GM21390 (cell line): ENCODE results near the gene GASK1A.

Source experiments
- ATAC-seq: cut with Tn5 transposase; IDR thresholded peaks from one replicate; pipeline ENCODE4 v1.9.1; 2021; ENCODE audit not compliant: unreplicated experiment

GASK1A gene

GRCh38 chr3:42982645-42983412 lies 3.7 kb downstream of the GASK1A start:
- ATAC-seq: no peak

DNA sequence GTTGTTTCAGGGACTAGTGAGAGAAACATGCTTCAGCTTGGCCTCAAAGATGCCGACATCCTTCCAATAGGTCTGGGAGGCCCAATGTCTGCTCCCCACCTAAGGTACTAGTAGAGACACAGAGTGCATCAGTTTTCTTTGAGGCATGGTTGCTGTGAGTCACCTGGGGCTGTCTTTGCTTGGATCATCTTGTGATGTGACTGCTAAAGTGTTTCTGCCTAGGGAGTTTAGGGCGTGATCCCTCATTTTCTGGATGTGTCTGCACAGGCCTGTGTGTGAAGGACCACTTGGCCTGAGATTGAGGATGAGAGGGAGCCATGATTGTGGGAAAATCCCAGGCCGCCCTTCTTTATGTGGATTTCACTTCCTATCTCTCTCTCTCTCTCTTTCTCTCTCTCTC lies 4.8 kb downstream of the GASK1A start:
- no peak for ATAC-seq

GRCh38 chr3:42984701-42985100 lies 5.6 kb downstream of the GASK1A start:
- ATAC-seq: no peak

DNA sequence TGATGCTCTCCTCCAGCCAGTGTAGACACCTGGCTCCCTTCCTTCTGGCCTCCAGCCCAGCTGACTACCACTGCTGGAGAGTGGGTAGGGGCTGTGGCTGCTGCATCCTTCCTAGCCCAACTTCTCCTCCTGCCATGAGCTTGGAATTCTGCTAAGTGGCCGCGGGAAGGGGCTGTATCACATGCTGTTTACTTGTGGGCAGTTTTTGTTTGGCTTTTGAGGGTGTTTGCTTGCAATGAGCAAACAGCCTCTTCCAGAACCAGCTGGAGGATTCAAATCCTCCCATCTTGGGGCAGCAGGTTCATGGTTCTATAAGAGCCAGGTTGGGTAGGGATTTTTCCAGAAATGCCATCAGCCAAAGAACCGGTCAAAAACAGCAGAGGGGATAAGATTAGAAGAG lies 9.0 kb downstream of the GASK1A start:
- no peak for ATAC-seq

- ATAC-seq: no peak
Observed at GRCh38 chr3:42988566-42988965, 9.5 kb downstream of the GASK1A start.

DNA sequence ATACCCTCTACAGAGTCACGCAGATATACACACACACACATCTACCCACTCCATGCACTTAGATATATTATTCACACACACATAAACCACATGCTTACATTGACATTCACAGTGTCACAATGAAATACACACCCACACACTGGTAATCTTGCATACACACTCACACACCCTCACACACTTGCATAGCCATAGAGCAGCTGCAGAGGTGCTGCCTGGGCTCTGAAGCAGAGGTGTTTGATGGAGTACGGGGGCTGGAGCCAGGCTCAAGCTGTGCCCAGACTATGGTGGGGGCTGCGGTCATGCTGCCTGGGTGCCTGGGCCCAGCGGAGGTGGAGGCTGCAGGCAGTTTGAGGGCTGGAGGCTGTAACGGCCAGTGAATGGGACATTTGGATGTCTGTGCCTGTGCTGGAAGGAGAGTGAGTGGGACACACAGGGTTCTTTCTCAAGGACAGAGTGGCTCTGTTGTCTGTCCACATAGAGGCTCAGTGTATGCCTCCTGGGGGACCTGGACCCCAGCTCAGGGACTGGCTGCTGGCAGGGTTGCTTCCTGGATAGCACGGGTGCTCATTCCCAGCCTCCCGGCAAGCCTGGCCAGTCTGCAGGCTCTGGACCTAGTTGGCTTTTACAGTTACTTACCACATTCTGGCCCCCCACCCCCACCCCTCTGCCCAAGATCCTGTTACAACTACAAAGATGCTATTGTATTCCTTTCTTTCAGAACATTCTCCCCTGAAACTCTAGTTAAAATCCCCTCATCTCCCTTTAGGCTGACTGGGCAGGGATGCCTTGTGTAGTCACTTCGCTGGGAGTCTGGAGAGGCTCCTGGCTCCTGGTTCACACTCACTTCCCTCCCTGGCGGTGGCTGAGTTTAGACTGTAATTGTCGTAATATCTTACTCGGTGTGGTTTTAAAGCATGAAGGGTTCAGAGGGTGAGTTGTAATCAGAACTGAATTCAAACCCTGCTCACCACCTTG lies 12.5 kb downstream of the GASK1A start:
- no peak for ATAC-seq

DNA sequence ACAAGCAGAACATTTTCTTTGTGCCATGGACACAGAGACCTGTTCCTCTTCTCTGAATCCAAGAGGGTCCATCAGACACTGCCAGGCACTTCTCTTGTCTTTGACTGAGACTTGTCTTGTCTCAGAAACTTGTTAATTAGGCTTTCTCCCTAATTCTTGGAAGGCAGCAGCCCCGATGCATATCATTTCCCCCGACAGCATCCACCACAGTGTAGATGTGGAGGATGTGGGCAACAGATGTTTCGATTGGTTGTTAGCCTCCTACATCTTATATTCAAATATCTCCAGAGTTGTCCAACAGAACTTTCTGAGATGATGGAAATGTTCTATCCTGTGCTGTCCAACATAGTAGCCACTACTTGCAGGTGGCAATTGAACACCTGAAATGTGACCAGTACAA lies 15.5 kb downstream of the GASK1A start:
- ATAC-seq: no peak

DNA sequence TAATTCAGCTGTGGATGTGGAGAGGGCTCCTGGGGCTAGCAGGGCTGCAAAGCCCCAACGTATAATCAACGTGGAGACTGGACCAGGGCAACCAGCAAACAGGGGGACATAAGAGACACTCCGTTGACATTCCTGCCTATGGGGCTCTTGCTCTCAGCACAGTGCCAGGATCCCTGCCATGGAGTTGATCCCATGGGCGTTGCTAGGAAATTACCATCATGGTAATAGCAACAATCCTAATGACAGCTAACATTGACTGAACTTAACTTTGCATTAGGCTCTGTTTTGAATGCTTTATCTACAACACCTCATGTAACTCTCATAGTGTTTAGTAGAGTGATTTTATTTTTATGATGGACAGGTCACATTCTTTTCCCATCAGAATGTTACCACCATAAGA lies 16.9 kb downstream of the GASK1A start:
- no peak for ATAC-seq

DNA sequence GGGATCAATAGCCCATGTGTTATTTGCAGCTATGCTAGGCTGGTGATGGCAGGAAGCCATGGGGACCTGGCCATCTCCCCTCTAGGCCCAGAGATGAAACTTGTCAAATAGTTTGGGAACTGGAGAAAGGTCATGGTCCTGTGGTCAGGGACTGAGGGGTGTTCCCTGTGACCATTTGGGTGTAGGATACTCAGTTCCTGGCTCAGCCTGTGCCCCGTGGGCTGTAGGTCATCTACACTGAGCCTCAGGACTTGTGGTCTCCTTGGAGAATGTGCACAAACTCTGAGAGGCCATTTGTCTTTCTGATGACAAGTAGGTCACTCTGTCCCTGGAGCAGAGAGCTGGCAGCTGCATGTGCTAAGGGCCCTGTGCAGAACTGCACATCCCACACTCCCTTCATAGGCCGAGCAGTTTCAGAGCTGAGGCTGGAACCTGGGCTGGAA lies 17.5 kb downstream of the GASK1A start:
- ATAC-seq: no peak

DNA sequence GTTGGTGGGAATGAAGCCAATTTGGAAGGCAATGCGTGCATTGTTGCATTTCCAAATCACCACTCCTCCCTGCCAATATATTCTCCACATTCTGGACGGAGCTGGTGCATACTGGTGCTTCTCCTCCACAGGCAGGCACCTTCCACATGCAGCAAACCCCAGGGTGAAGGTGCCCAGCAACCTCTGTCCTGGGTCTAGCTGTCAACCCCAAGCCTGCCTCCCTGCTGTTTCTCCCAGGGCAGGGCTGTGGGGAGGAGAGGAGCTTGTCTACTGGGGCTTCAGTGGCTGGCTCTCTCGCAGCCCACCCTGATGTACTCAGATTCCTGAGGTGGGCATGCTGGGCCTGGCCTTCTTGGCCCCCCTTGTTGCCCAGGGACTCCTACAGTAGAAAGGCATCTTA lies 20.1 kb downstream of the GASK1A start:
- ATAC-seq: no peak

DNA sequence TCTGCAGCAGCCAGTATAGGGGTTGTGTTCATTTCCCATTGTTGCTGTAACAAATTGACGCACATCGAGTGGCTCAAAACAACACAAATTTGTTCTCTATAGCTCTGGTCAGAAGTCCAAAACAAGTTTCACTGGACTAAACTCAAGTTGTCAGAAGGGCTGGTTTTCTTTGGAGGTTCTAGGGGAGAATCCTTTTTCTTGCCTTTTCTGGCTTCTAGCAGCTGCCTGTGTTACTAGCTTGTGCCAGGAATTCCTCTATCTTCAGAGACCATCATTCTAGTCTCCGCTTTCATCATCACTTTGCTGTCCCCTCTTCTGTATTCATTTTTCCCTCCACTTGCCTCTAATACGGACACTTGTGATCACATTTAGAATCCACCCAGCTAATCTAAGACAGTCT lies 20.5 kb downstream of the GASK1A start:
- ATAC-seq: no peak

DNA sequence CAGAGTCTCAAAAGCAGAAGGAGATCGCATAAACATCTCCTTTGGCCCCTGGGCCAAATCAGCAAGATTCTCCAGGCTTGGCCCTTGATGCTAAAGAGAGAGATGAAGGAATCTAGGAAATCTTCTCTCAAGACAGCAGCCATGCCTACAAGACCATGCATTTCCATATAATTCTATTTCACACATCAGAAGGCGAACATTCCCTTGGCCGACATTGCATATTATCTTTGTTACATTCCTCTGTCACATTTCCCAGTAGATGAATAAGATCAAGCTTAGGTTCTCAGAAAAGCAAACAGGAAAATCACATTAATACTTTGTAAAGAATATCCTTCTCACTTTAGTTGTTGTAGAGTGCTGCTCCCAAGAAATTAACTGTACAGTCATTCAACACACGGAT lies 21.3 kb downstream of the GASK1A start:
- no peak for ATAC-seq

DNA sequence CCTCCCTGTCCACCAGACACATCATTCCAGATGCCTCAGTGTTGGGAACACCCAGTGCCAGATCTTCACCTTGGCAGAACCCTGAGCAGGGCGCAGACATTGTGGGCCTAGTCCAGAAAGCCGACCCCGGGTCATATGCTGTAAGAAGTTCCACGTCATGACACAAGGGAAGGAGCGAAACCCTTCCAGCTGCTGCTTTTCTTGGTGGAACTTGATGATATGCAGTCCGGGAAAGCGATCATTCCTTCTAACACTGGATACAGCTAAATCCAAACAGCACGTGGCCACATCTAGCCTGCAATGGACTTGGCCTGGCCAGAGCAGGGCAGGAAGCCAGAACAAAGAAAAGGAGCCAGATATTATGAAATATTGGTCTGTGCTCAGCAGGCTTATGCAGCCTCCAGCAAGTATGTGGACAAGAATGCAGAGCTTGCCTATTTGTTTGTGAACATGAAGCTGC lies 22.0 kb downstream of the GASK1A start:
- no peak for ATAC-seq

- ATAC-seq: no peak
Observed at GRCh38 chr3:43001556-43002121, 22.5 kb downstream of the GASK1A start.

DNA sequence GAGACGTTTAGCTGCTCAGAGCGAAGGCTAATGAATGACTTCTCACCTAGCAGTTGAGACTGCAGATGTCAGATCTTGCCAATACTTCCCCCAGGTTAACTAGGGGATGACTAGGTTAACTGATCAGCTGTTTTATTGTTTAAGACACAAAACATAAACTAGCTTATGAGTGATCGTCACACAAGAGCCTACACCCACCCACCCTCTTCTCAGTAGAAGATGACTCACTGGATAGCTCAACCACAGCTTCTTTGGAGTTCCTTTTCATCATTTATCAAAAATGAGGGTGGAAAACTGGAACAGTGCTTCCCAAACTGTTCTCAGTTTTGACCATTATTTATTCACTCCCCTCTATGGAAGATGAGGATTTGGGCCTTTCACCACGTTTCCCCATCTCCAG lies 25.2 kb downstream of the GASK1A start:
- ATAC-seq: no peak

DNA sequence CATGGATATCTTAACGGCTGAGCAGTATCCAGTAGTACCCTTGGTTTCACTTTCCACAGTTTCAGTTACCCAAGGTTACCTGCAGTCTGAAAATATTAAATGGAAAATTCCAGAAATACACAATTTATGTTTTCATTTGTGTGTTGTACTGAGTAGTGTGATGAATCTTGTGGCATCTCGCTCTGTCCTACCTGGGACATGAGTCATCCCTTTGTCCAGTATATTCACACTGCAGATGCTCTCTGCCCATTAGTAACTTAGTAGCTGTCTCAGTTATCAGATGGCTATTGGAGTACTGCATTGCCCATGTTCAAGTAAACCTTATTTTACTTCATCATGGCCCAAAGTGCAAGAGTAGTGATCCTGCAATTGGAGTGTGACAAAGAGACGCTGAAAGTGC lies 26.1 kb downstream of the GASK1A start:
- no peak for ATAC-seq

- no peak for ATAC-seq
Observed at GRCh38 chr3:43005981-43006380, 26.9 kb downstream of the GASK1A start.

DNA sequence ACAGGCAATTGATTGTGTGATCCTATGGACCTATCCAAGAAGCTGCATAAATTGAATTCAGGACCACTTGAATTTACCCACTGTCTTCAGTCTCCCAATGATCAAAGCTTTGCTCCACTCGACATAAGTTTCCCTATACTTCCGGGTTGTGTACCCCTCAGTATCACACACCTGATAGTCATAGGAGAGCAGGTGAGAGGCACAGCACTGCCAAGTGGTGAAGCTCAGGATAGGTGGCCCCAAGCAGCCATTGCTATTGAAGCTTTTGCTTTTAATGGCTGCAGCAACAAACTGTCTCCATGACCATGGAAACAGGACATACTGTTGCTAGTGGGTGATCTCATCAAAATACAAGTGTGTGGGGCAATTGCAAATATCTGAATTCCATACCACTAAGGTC lies 27.7 kb downstream of the GASK1A start:
- no peak for ATAC-seq

GRCh38 chr3:43009547-43009946 lies 30.4 kb downstream of the GASK1A start:
- ATAC-seq: no peak

GRCh38 chr3:43010638-43011037 lies 31.5 kb downstream of the GASK1A start:
- ATAC-seq: no peak

- no peak for ATAC-seq
Observed at GRCh38 chr3:43011638-43012037, 32.5 kb downstream of the GASK1A start.

- ATAC-seq: no peak
Observed at GRCh38 chr3:43012174-43012573, 33.1 kb downstream of the GASK1A start.
